COLO829 (cell line): Measurements from ENCODE around the gene STXBP2.

Experiments used
- DNase-seq: peaks from one replicate; pipeline ENCODE4 v3.0.0; 2012; ENCODE audit warnings: low spot score

STXBP2 gene

DNA sequence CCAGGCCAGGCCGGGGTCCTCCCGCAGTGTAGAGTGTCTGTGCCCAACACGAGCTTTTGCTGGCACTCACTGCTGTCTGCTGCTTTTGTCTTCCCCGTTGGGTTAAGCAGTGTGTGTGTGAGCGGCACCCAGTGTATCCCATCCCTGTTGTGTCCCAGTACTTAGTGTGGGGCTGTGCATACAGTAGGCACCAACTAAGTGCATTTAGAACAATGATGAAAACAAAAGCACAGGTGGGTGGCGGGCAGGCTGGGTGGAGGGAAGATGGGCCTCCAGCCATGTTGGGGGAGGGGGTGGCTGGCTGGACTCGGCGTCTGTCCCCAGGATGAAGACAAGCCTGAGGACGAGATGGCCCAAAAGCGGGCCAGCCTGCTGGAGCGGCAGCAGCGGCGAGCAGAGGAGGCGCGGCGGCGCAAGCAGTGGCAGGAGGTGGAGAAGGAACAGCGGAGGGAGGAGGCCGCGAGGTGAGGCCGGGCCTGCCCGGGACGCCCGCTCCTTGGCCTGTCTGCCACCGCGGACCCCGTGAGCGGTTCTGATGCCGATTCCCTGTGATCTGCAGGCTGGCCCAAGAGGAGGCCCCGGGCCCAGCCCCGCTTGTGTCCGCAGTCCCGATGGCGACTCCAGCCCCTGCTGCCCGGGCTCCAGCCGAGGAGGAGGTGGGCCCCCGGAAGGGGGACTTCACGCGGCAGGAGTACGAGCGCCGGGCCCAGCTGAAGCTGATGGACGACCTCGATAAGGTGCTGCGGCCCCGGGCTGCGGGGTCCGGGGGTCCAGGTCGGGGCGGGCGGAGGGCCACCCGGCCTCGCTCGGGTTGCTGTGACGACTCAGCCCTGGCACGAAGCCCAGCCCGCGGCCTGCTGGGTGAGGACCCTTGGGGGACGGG, 21.8 kb upstream of the STXBP2 start:
- no peak for DNase-seq

DNA sequence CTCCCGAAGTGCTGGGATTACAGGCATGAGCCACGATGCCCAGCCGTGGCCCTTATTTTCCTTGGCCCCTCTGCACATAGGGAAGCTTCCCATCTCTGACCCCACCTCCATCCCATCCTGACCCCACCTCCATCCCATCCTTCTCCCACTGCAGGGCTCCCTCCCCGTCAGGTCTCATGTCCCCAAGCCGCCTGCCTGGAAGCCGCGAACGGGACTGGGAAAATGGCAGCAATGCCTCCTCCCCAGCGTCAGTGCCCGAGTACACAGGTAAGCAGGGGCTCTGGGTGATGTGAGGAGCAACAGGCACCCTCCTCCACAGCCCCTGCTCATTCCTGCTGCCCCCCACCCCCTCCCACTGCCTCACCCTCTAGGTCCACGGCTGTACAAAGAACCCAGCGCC, 19.7 kb upstream of the STXBP2 start:
- DNase-seq: no peak

GRCh38 chr19:7617735-7618134, 19.2 kb upstream of the STXBP2 start:
- no peak for DNase-seq

GRCh38 chr19:7618348-7618747, 18.6 kb upstream of the STXBP2 start:
- DNase-seq: no peak

- DNase-seq: no peak
These were observed 18.0 kb upstream of the STXBP2 start for GRCh38 chr19:7618771-7619510.

- DNase-seq: no peak
These were observed 17.1 kb upstream of the STXBP2 start for GRCh38 chr19:7619671-7620441.

DNA sequence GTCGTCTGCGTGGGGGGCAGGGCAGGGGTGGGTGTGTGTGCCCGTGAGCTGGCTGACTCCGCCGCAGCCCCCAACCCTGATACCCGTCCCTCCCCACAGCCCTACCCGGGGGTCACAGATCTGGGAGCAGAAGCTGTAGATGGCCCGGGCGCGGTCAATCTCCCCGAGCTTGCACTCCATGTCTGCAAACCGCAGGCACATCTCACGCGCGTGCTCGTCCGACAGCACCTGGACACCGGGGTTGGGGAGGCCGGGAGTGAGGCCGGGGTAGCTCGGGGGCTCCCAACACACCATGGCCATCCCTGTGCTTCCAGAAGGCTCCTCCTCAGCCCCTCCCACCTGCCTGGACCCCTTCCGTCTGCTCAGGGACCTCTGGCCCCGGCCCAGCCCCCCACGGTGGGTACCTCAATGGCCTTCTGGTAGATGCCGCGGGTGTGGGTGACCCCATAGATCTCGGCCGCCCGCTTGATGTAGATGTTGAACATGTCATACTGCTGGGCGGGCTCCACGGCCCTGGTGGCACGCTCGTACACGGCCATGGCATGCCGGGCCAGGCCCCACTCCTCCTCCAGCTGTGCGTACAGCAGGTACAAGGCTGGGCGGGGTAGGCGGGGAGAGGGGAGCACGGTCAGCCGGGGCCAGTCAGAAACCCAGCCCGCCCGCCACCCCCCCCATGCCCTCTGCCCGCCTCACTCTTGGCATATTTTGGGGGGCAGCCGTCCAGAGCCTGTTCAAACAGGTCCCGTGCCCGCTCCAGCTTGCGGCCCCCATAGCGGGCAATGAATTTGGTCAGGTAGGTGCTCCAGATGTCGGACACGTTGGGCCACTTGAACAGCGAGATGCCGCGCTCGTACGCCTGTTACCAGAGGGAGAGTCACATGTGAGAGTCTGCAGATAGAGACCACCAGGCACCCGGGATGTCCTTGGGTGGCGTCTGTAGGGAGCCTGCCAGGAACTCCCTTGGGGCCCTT, 16.2 kb upstream of the STXBP2 start:
- DNase-seq: no peak

GRCh38 chr19:7622933-7623685, 13.8 kb upstream of the STXBP2 start:
- DNase-seq: no peak

DNA sequence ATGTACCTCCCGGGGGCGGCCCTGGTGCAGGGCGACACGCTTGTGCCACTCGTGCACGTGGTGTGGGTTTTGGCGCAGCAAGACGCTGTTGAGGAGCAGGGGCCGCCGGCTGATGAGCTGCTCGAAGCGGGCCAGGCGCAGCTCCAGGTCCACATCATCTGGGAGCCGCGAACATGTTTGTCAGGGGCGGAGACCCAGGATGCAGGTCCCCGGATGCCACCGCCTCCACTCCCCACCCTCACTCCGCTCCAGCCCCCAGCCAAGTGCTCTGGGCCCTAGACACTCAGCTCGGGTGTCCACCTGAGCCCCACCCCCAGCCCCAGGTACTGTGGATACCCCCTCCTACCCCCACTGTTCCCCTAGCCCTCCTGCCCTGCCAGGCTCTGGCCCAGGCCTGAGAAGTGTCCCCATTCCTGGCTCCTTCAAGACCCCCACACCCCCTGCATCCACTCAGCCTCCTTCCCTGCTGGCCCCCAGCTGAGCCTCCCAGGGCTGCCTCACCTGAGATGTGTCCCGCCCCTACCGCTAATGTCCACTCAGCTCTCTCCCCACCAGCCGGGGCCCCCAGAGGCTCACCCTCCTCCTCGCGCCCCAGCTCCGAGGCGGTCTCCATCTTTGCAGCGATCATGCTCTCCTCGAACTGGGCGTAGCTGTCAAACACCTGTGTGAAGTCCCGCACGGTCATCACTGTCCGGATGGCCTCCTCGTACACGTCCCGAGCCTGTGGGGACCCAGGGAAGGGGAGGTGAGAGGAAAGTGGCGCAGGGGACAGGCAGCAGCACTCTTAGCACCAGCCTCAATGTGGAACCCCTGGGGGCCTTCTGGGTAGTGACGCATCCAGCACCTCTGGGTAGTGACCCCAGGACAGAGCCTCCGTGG, 12.9 kb upstream of the STXBP2 start:
- no peak for DNase-seq

DNA sequence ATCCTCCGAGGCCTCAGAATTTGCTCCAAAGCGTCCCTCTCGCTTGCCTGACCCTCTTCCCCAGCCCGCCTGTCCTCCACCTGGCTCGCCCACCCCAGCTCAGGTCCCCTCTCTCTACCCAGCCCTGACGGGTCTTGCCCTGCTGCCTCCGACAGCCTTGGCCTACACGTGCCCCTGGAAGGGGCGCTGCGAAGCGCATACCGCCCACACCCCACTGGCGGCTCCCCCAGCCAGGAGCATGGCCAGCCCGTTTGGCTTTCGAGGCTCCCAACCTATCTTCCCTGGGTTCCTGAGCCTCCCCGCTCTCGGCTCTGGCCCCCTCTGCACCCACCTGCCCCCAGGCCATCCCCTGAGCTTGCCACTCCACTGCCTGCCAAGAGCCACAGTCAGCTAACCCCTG, 12.1 kb upstream of the STXBP2 start:
- no peak for DNase-seq

DNA sequence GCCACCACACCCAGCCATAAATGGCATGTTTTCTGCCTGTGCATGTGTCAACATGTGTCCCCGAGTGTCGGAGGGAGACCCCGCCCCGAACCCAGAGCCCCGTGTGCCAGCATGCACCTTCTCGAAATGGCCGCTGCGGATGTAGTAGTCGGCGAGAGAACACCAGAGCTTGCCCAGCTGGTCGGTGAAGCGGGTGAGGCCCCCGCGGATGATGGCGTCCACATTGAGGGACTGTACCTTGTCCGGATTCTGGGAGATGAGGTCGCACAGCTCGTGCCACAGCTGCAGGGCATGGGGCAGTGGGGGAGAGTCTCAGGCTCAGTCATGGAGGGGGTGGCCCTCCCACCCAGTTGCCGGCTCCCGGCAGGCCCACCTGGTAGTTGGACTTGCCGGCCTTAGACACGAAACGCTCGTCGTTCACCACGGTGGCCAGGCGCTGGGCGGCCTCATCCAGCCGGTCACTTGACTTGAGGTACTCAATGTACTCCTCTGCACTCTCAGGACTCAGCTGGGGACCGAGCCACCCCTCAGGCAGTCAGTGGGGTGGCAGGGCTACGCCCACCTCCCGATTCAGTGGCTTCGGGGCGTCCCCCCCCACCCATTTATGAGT, 11.0 kb upstream of the STXBP2 start:
- DNase-seq: no peak

DNA sequence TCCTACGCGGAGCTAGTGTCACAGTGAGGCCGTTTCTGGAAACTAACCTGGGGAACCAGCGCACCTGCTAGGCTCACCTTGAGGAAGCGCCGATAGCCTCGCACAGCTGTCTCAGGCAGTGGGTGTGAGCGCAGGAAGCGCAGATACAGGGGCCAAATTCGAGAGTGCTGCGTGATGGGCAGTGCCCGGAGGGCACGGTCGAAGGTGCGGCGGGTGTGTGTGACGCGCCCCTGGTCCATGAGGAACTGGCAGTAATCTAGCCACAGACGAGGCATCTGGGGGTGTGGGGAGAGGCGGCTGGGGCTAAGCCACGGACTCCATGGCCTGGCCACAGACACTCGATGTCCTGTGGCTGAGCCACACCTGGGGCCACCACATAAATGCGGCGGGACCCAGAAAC, 9.7 kb upstream of the STXBP2 start:
- DNase-seq: no peak

DNA sequence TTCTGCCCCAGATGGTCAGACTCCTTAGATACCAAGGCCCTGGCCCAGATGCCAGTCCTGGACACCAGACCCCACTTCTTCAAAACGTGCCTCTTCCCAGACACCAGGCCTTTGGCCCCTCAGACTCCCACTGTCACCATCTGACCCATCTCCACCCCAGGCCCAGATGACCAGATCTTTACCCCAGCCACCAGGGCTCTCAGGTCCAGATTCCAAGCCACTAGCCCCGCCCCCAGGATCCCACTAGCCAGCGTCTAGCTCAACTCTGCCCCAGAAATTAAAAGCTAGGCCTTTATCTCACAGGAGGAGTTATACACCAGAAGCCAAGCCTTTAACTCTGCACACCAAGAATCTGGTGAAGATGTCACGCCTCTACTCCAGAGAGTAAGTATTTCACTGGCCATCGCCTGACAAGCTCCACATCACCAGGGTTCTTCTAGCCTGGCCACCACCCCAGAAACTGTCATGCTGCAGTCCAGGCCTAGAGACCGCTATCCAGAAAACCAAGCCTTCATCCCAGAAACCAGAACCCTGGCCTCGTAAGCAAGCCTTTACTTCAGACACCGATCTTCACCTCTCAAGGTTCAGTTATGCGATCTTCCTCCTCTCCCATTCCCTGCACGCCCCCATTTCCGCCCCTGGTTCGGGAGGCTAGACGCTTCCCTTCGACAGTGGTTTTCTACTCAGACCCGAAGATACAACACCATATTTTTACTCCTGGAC, 8.2 kb upstream of the STXBP2 start:
- DNase-seq: no peak

DNA sequence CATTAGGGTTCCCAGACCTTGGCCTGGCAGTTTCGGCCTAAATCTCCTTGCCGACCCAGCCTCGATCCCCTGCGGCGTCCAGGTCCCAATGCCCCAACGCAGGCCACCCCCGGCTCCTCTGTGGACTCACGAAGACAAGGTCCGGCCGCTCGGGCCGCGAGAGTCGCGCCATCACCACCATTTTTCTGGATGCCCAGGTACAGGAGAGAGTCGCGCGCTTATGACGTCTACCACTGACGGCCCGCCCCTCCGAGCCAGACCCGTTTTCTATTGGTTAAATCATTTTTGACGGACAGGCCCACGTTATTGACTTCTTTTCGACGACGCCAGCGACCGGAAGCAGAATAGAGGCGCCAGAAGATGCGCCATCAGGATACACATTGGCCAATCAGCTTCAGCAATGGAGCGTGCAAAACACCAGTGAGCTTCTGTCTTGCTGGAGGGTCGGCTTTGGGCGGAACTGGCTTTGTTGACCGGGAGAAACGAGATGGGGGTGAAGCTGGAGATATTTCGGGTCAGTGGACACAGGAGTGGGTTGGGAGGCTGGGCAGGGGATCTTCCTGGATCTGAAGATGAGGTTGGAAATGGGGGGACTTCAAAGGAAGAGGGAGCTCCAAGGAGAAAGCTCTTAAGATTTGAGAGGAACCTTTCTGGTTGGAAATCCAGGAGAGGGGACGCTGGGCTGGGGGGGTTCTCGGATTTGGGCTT, 7.4 kb upstream of the STXBP2 start, which contains the start of the genes PET100 and XAB2:
TSS of gene PET100 (plus strand) at position 447 of the 708 bp plus-strand sequence. CDS start at position 488, 41 bp downstream.
TSS of gene XAB2 (minus strand) at position 199 of the 708 bp plus-strand sequence. CDS start at position 181, 18 bp downstream.
- peak; percentile 99 for DNase-seq

GRCh38 chr19:7631577-7631976, 5.3 kb upstream of the STXBP2 start:
- DNase-seq: no peak

DNA sequence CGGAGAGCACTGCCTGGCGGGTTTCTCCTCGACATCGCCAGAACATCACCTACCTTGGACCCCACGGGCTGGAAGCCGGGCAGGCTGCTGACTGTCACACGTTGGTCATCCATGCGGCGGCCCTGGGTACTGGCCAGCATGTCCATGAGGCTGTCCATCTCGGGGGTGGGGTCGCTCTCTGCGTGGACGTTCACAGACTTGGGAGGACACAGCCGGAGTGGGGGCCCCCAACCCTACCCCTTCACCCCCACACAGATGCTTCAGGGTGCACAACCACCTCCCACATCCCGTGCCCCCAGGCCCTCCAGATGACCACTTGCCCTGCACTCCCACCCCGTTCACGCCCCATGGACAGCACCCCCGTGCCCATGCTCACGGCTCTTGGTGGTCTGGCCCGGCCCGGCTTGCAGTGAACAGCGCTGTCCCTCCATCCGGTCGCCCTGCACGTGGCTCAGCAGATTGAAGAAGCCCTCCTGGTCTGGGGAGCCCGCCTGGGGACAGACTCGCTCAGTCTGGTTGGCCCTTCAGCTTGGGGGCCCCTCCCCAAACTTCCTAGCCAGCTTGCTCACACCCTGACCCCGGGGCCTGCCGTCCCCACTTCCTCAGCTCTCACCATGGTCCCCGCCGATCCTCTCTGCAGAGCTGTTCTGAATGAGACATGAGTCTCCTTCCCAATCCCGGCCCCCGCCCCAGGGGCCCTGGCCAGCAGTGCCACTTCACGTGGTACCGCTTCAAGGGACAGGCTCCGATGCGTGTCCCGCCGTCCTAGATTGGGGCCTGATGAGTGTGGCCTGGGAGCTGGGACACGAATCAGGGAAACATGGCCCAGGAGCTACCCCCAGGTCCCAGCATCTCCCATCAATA, 4.3 kb upstream of the STXBP2 start:
- no peak for DNase-seq

DNA sequence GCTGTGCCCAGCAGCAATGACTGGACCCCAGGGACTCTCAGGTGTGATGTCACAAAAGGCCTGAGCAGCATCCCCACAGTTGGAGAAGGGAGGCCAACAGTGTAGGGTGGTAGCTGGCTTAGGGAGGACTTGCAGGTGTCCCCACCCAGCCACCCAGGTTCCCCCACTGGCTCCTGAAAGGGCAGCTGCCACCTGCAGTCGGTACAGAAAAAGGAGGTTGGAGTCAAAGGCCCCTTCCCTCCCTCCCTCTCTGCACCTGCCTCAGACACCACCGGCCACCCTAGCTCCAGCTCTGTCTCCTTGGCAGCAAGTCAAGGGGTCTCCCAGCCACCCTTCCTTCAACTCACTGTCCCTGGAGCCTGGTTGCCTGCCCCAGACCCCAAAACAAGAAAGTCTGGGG, 3.2 kb upstream of the STXBP2 start, which contains the start of gene PCP2:
TSS of gene PCP2 (minus strand) at position 22 of the 400 bp plus-strand sequence. CDS start 262 bp downstream, outside the sequence.
- DNase-seq: no peak
